ENCODE data around the gene AP2A2. TPM values are rescaled to one million over a fixed set of nuclear protein-coding genes. Genes with fewer than 3 reads are reported as not detected.

AP2A2 gene
- polyA plus RNA-seq, 3 donors: 5.7 to 61.0 (median 8.2) TPM

GRCh38 chr11:904380-904779, 21.3 kb upstream of the AP2A2 start:
- peaks cover 4% of the 10 kb centered on the region for H3K79me2 ChIP-seq (ENCODE audit: insufficient read depth, low read length)
- peaks cover 50 to 52% of the 10 kb centered on the region in 2 donors for H3K36me3 ChIP-seq (replicated peaks in 1 of 2; ENCODE audit: control insufficient read depth in 1 of 2, insufficient read depth in 2 of 2, low read length in 2 of 2)
- no peaks in the 10 kb centered on the region for H4K20me1 ChIP-seq (ENCODE audit: insufficient read depth, low read length)
- Mint-ChIP-seq H3K36me3 (peaks cover 46 to 57% of the 10 kb centered on the region in 2 donors), H3K4me1 (peaks cover 12% of the 10 kb centered on the region), H3K27ac (peak overlapping the region in 1 of 7 donors; percentile 56), H3K9me3 (no peaks in the 10 kb centered on the region), H3K27me3 (ENCODE audit: low read depth in 3 of 3) (peaks cover 0 to 4% (median 3%) of the 10 kb centered on the region in 3 donors), H3K4me3 (no peak overlapping the region)
- intact Hi-C loops (cut with micrococcal nuclease): no loop called here
- WGBS (ENCODE audit: insufficient coverage): 95% methylated on average over 5 of the region's 7 CpGs
- H3K27me3 ChIP-seq (ENCODE audit: control insufficient read depth in 2 of 2, insufficient read depth in 2 of 2, low read length in 2 of 2): no peaks in the 10 kb centered on the region
- TF ChIP-seq CTCF (IDR thresholded peaks at IDR 0.05): no peak
- H3K4me3 ChIP-seq (replicated peaks in 1 of 3; ENCODE audit: low read depth in 2 of 3, low read length in 3 of 3): no peak overlapping the region
- H3K4me2 ChIP-seq (replicated peaks; ENCODE audit: extremely low read depth, low read length, poor library complexity, severe bottlenecking): no peak overlapping the region
- H2AFZ ChIP-seq (ENCODE audit: insufficient read depth, low read depth, low read length, poor library complexity, severe bottlenecking): no peak overlapping the region
- no peak for DNase-seq
- H3K9ac ChIP-seq (ENCODE audit: insufficient read depth, low read length, poor library complexity, severe bottlenecking): no peak overlapping the region
- no peaks in the 10 kb centered on the region for H3K9me3 ChIP-seq (replicated peaks in 1 of 2; ENCODE audit: control insufficient read depth in 1 of 2, insufficient read depth in 1 of 2, low read length in 2 of 2)
- no peak overlapping the region for H3K27ac ChIP-seq (ENCODE audit: low read depth in 1 of 2, low read length in 2 of 2)
- H3K4me1 ChIP-seq (ENCODE audit: control insufficient read depth in 1 of 2, insufficient read depth in 2 of 2, low read length in 2 of 2): peaks cover 0 to 1% of the 10 kb centered on the region in 2 donors

- H3K9me3 ChIP-seq (replicated peaks in 1 of 2; ENCODE audit: control insufficient read depth in 1 of 2, insufficient read depth in 1 of 2, low read length in 2 of 2): no peaks in the 10 kb centered on the region
- no peaks in the 10 kb centered on the region for H3K27me3 ChIP-seq (ENCODE audit: control insufficient read depth in 2 of 2, insufficient read depth in 2 of 2, low read length in 2 of 2)
- peaks cover 34 to 37% of the 10 kb centered on the region in 2 donors for H3K36me3 ChIP-seq (replicated peaks in 1 of 2; ENCODE audit: control insufficient read depth in 1 of 2, insufficient read depth in 2 of 2, low read length in 2 of 2)
- WGBS (ENCODE audit: insufficient coverage): 94% methylated on average over 2 of the region's 7 CpGs
- H3K4me1 ChIP-seq (ENCODE audit: control insufficient read depth in 1 of 2, insufficient read depth in 2 of 2, low read length in 2 of 2): peaks cover 8 to 13% of the 10 kb centered on the region in 2 donors
- H3K4me3 Mint-ChIP-seq: no peak overlapping the region
- H3K27ac Mint-ChIP-seq: no peak overlapping the region
- H3K79me2 ChIP-seq (ENCODE audit: insufficient read depth, low read length): peaks cover 16% of the 10 kb centered on the region
- H3K9ac ChIP-seq (ENCODE audit: insufficient read depth, low read length, poor library complexity, severe bottlenecking): no peak overlapping the region
- no peaks in the 10 kb centered on the region for H4K20me1 ChIP-seq (ENCODE audit: insufficient read depth, low read length)
- peaks cover 0 to 4% (median 3%) of the 10 kb centered on the region in 3 donors for H3K27me3 Mint-ChIP-seq (ENCODE audit: low read depth in 3 of 3)
- no peak overlapping the region for H3K4me3 ChIP-seq (replicated peaks in 1 of 3; ENCODE audit: low read depth in 2 of 3, low read length in 3 of 3)
- no peak overlapping the region for H3K27ac ChIP-seq (ENCODE audit: low read depth in 1 of 2, low read length in 2 of 2)
- H3K9me3 Mint-ChIP-seq: peaks cover 0 to 2% (median 0%) of the 10 kb centered on the region in 7 donors
- peaks cover 17% of the 10 kb centered on the region for H3K4me1 Mint-ChIP-seq
- intact Hi-C loops (cut with micrococcal nuclease): no loop called here
- H3K36me3 Mint-ChIP-seq: peaks cover 38 to 44% of the 10 kb centered on the region in 2 donors
- no peak for DNase-seq
- no peak overlapping the region for H2AFZ ChIP-seq (ENCODE audit: insufficient read depth, low read depth, low read length, poor library complexity, severe bottlenecking)
- no peak overlapping the region for H3K4me2 ChIP-seq (replicated peaks; ENCODE audit: extremely low read depth, low read length, poor library complexity, severe bottlenecking)
- no peak for TF ChIP-seq CTCF (IDR thresholded peaks at IDR 0.05)
These were observed 19.7 kb upstream of the AP2A2 start for GRCh38 chr11:905952-906351.

All from CD14-positive monocyte (primary cell).